SK-N-SH treated with all-trans-retinoic acid at 6 μM for 48 hours (cell line): ENCODE results near the gene HERPUD2.
A peak's percentile ranks its signal among the peaks of the same experiment; 100 is the strongest.

Experiments used
- ATAC-seq: fragments of 200-7000 bp; cut with Tn5 transposase; 3 replicates; pipeline ENCODE4 v1.9.1; 2020; ENCODE audit warnings: mild to moderate bottlenecking, moderate library complexity
- ARNTL ChIP-seq: fragments of 450-650 bp; formaldehyde crosslinking; IDR thresholded peaks from 2 replicates; pipeline ENCODE4 v1.5.0; 2020; ENCODE audit warnings: low read depth, mild to moderate bottlenecking, moderate library complexity, borderline replicate concordance
- BACH2 ChIP-seq: fragments of 250-450 bp; sonication (Bioruptor Pico); IDR thresholded peaks from 2 replicates; pipeline ENCODE4 v1.9.0; 2021; ENCODE audit warnings: mild to moderate bottlenecking, borderline replicate concordance
- CREB5 ChIP-seq: fragments of 250-450 bp; sonication (Bioruptor Pico); IDR thresholded peaks from 2 replicates; pipeline ENCODE4 v1.5.1; 2020; ENCODE audit warnings: low read depth, mild to moderate bottlenecking, moderate library complexity
- CSDC2 ChIP-seq: fragments of 250-450 bp; sonication (Bioruptor Pico); IDR thresholded peaks from 2 replicates; pipeline ENCODE4 v1.5.0; 2020; ENCODE audit warnings: mild to moderate bottlenecking, moderate library complexity
- CSRNP3 ChIP-seq: fragments of 250-450 bp; sonication (Bioruptor Pico); IDR thresholded peaks from 2 replicates; pipeline ENCODE4 v1.5.1; 2021; ENCODE audit warnings: mild to moderate bottlenecking, moderate library complexity
- ESRRG ChIP-seq: fragments of 250-450 bp; sonication (Bioruptor Pico); IDR thresholded peaks from 2 replicates; pipeline ENCODE4 v1.6.1; 2021; ENCODE audit warnings: mild to moderate bottlenecking
- GLIS3 ChIP-seq: fragments of 250-450 bp; sonication (Bioruptor Pico); IDR thresholded peaks from 2 replicates; pipeline ENCODE4 v1.5.0; 2020; ENCODE audit warnings: mild to moderate bottlenecking, moderate library complexity
- ISL1 ChIP-seq: fragments of 250-450 bp; sonication (Bioruptor Pico); IDR thresholded peaks from 2 replicates; pipeline ENCODE4 v2.1.2; 2022; ENCODE audit warnings: mild to moderate bottlenecking, moderate library complexity
- OSR1 ChIP-seq: fragments of 250-450 bp; sonication (Bioruptor Pico); IDR thresholded peaks from 2 replicates; pipeline ENCODE4 v1.8.0; 2022; ENCODE audit warnings: moderate library complexity, mild to moderate bottlenecking, inconsistent platforms
- PPARA ChIP-seq: fragments of 250-450 bp; sonication (Bioruptor Pico); IDR thresholded peaks from 2 replicates; pipeline ENCODE4 v1.5.0; 2020; ENCODE audit warnings: mild to moderate bottlenecking, borderline replicate concordance
- RARB ChIP-seq: fragments of 250-450 bp; sonication (Bioruptor Pico); IDR thresholded peaks from 2 replicates; pipeline ENCODE4 v1.8.0; 2021; ENCODE audit warnings: mild to moderate bottlenecking, moderate library complexity
- SNAI2 ChIP-seq: fragments of 250-450 bp; sonication (Bioruptor Pico); IDR thresholded peaks from 2 replicates; pipeline ENCODE4 v1.5.0; 2020; ENCODE audit warnings: mild to moderate bottlenecking, moderate library complexity
- TCF4 ChIP-seq: fragments of 250-450 bp; sonication (Bioruptor Pico); IDR thresholded peaks from 2 replicates; pipeline ENCODE4 v1.8.0; 2021; ENCODE audit warnings: mild to moderate bottlenecking, moderate library complexity, borderline replicate concordance
- TOX ChIP-seq: fragments of 250-450 bp; sonication (Bioruptor Pico); IDR thresholded peaks from 2 replicates; pipeline ENCODE4 v1.8.0; 2021; ENCODE audit warnings: mild to moderate bottlenecking, moderate library complexity, borderline replicate concordance
- ZC3H10 ChIP-seq: fragments of 250-450 bp; sonication (Bioruptor Pico); IDR thresholded peaks from 2 replicates; pipeline ENCODE4 v1.5.1; 2021; ENCODE audit warnings: mild to moderate bottlenecking, moderate library complexity
- ZFP3 ChIP-seq: fragments of 250-450 bp; sonication (Bioruptor Pico); IDR thresholded peaks from 2 replicates; pipeline ENCODE4 v1.5.0; 2020; ENCODE audit warnings: mild to moderate bottlenecking, moderate library complexity
- ZFP30 ChIP-seq: fragments of 450-650 bp; formaldehyde crosslinking; IDR thresholded peaks from 2 replicates; pipeline ENCODE4 v1.5.0; 2022; ENCODE audit warnings: mild to moderate bottlenecking, moderate library complexity
- ZNF565 ChIP-seq: fragments of 450-650 bp; formaldehyde crosslinking; conservative IDR thresholded peaks from 2 replicates; pipeline ENCODE4 v1.5.0; 2020; ENCODE audit warnings: low read depth, mild to moderate bottlenecking, moderate library complexity
- ZNF70 ChIP-seq: fragments of 450-650 bp; formaldehyde crosslinking; IDR thresholded peaks from 2 replicates; pipeline ENCODE4 v1.5.0; 2020; ENCODE audit warnings: mild to moderate bottlenecking, moderate library complexity
- ZNF8 ChIP-seq: fragments of 450-650 bp; formaldehyde crosslinking; IDR thresholded peaks from 2 replicates; pipeline ENCODE4 v1.5.0; 2020; ENCODE audit warnings: mild to moderate bottlenecking, moderate library complexity
- TF ChIP-seq, protein P1 (sequence below): fragments of 250-450 bp; sonication (Bioruptor Pico); IDR thresholded peaks from 2 replicates; pipeline ENCODE4 v1.8.0; 2021; ENCODE audit warnings: low read depth, mild to moderate bottlenecking, moderate library complexity, borderline replicate concordance
- TF ChIP-seq, protein P2 (sequence below): fragments of 250-450 bp; sonication (Bioruptor Pico); IDR thresholded peaks from 2 replicates; pipeline ENCODE4 v1.5.0; 2020; ENCODE audit warnings: mild to moderate bottlenecking, moderate library complexity

Gene HERPUD2

DNA sequence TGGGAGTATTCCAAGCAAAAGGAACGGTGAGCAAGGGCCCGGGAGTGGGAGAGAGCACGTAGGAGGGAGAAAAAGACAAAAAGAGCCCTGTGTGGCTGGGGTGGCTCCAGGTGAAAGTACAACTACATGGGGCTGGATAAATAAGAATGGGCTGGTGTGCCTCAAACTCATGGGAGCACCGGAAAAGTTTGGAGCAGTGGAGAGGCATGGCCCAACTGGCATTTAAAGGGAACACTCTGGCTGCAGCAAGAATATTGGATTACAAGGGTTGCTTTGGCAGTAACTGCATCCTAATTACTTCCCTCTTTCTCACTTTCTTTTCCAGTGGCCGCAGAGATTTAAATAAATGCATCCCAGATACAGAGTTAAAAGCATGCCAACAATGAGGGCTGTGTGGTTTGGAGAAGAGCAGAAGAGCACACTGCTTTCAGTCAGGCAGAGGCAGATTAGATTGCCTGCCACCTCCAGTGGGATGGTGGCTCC is 39.1 kb upstream of the HERPUD2 start (continued):
- TF ChIP-seq, protein P1, sequence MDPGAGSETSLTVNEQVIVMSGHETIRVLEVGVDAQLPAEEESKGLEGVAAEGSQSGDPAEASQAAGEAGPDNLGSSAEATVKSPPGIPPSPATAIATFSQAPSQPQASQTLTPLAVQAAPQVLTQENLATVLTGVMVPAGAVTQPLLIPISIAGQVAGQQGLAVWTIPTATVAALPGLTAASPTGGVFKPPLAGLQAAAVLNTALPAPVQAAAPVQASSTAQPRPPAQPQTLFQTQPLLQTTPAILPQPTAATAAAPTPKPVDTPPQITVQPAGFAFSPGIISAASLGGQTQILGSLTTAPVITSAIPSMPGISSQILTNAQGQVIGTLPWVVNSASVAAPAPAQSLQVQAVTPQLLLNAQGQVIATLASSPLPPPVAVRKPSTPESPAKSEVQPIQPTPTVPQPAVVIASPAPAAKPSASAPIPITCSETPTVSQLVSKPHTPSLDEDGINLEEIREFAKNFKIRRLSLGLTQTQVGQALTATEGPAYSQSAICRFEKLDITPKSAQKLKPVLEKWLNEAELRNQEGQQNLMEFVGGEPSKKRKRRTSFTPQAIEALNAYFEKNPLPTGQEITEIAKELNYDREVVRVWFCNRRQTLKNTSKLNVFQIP (CRISPR knock-in tag): no peak

DNA sequence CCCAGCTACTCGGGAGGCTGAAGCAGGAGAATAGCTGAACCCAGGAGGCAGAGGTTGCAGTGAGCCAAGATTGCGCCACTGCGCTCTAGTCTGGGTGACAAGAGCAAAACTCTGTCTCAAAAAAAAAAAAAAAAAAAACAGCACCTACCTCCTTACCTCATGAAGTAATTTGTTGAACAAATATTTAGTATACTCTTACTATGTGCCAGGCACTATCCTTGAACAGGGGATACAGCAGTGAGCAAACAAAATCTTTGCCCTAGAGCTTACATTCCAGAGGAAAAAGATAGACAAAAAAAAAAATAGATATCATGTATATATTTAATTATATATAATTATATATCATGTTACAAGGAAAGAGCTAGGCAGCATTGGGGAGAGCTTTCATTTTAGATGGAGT is 36.4 kb upstream of the HERPUD2 start:
- TF ChIP-seq ARNTL (CRISPR knock-in tag): no peak
- no peak for TF ChIP-seq PPARA (CRISPR knock-in tag)
- no peak for TF ChIP-seq ZNF565 (CRISPR knock-in tag)
- no peak for TF ChIP-seq GLIS3
- no peak for TF ChIP-seq TCF4 (CRISPR knock-in tag)
- no peak for TF ChIP-seq ZFP3
- no peak for TF ChIP-seq ZFP30 (CRISPR knock-in tag)
- no peak for TF ChIP-seq OSR1
- TF ChIP-seq, protein P2, sequence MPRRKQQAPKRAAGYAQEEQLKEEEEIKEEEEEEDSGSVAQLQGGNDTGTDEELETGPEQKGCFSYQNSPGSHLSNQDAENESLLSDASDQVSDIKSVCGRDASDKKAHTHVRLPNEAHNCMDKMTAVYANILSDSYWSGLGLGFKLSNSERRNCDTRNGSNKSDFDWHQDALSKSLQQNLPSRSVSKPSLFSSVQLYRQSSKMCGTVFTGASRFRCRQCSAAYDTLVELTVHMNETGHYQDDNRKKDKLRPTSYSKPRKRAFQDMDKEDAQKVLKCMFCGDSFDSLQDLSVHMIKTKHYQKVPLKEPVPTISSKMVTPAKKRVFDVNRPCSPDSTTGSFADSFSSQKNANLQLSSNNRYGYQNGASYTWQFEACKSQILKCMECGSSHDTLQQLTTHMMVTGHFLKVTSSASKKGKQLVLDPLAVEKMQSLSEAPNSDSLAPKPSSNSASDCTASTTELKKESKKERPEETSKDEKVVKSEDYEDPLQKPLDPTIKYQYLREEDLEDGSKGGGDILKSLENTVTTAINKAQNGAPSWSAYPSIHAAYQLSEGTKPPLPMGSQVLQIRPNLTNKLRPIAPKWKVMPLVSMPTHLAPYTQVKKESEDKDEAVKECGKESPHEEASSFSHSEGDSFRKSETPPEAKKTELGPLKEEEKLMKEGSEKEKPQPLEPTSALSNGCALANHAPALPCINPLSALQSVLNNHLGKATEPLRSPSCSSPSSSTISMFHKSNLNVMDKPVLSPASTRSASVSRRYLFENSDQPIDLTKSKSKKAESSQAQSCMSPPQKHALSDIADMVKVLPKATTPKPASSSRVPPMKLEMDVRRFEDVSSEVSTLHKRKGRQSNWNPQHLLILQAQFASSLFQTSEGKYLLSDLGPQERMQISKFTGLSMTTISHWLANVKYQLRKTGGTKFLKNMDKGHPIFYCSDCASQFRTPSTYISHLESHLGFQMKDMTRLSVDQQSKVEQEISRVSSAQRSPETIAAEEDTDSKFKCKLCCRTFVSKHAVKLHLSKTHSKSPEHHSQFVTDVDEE (CRISPR knock-in tag): no peak
- no peak for TF ChIP-seq ESRRG
- no peak for TF ChIP-seq ISL1 (CRISPR knock-in tag)
- TF ChIP-seq, protein P1 (CRISPR knock-in tag): no peak
- no peak for TF ChIP-seq CSDC2 (CRISPR knock-in tag)
- TF ChIP-seq SNAI2 (CRISPR knock-in tag): no peak
- no peak for TF ChIP-seq TOX (CRISPR knock-in tag)
- ATAC-seq: no peak

DNA sequence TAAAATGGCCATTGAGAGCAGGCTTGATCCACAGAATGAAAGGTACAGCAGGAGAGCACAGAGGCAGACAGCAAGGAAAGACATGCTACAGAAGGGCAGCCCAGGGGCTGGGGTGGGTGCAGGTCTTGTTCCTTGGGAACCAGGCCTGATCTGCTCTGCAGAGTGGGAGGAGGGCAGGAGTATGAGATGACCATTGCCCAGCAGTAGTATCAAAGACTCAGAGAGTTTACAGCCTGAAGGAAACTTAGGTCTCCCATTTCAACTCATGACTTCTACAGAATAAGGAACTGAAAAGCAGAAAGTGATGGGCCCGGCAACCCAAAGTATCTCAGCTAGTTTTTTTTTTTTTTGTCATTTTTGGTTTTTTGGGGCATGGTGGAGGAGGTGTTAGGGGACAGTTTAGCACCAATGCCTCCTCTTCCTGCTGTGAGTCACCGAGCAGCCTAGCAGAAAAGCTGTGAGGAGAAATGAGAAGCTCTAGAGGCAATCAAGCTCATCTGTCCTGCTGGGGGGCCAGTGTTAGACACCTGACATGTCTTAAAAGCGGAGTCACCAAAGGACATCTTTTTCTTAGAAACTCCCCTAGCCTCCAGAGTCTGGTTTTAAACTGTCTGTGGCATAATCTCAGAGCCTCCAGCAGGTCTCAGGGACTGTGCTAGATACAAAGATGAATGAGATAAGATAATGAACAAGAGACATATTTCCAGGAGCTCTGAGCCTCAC is 34.3 kb upstream of the HERPUD2 start:
- peak; percentile 59; the same call in 2 of the 3 replicates for ATAC-seq
- TF ChIP-seq ZNF565 (CRISPR knock-in tag) (no peak), TOX (CRISPR knock-in tag) (no peak), ZC3H10 (CRISPR knock-in tag) (no peak), ZFP30 (CRISPR knock-in tag) (no peak), ESRRG (no peak), CREB5 (no peak), SNAI2 (CRISPR knock-in tag) (no peak), RARB (no peak), CSDC2 (CRISPR knock-in tag) (no peak), TCF4 (CRISPR knock-in tag) (no peak), BACH2 (CRISPR knock-in tag) (no peak), ZNF70 (CRISPR knock-in tag) (no peak), GLIS3 (no peak), CSRNP3 (CRISPR knock-in tag) (no peak), ZNF8 (CRISPR knock-in tag) (no peak), ISL1 (CRISPR knock-in tag) (no peak), ZFP3 (no peak), ARNTL (CRISPR knock-in tag) (no peak)
- TF ChIP-seq, protein P1 (CRISPR knock-in tag): no peak
- TF ChIP-seq, all 23 proteins: peak for 0
